HEK293T (cell line): ENCODE data around the gene EME1.

Source experiments
- SUZ12 ChIP-seq: fragments of 450-650 bp; IDR thresholded peaks from 2 replicates; pipeline ENCODE4 v1.6.1; 2016; ENCODE audit warnings: mild to moderate bottlenecking
- TARDBP ChIP-seq: fragments of 450-650 bp; IDR thresholded peaks from 2 replicates; pipeline ENCODE4 v1.6.1; 2016

GRCh38 chr17:50426472-50426782 lies 53.4 kb downstream of the EME1 start:
- TF ChIP-seq TARDBP (no peak), SUZ12 (no peak)
